22Rv1 (cell line): ENCODE results near the gene TEX13D.

ENCODE experiments used
- H3K27ac ChIP-seq: fragments of 450-650 bp; 2 replicates; pipeline ENCODE4 v1.5.1; 2017
- ZFX ChIP-seq: fragments of 450-650 bp; IDR thresholded peaks from 2 replicates; pipeline ENCODE4 v1.6.1; 2017; ENCODE audit warnings: antibody characterized with exemption, borderline replicate concordance
- TF ChIP-seq, protein P1 (sequence below): fragments of 450-650 bp; IDR thresholded peaks from 2 replicates; pipeline ENCODE4 v1.5.1; 2017; ENCODE audit warnings: mild to moderate bottlenecking

TEX13D gene

DNA sequence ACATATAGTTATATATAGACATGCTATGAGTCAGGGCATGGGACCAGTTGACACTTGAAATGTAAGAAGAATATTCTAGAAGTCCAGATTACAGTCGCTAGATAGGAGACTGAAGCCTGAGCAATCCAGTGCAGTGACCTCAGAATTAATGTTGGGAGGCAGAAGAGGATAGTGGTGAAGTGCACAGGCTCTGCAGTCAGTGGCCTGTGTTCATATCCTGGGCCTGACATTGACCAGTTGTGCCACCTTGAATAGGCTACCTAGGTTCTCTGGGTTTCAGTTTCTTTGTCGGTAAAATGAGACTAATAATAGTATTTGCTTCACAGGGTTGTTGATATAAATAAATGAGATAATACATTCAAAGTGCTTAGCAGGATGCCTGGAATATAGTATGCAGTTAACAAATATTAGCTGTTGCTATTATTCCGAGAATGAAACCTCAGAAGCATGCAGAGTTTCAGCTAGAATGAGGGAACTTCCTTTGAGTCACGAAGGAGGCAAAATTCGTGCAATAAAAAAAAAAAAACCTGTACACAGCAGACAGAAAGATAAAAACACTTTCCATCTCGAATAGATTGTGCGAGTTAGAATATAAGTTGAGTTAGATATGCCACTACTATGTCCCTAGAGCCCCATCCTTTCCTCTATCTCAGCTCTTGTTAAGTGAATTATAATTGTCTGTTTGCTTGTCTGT, 9.9 kb downstream of the TEX13D start:
- TF ChIP-seq, protein P1, sequence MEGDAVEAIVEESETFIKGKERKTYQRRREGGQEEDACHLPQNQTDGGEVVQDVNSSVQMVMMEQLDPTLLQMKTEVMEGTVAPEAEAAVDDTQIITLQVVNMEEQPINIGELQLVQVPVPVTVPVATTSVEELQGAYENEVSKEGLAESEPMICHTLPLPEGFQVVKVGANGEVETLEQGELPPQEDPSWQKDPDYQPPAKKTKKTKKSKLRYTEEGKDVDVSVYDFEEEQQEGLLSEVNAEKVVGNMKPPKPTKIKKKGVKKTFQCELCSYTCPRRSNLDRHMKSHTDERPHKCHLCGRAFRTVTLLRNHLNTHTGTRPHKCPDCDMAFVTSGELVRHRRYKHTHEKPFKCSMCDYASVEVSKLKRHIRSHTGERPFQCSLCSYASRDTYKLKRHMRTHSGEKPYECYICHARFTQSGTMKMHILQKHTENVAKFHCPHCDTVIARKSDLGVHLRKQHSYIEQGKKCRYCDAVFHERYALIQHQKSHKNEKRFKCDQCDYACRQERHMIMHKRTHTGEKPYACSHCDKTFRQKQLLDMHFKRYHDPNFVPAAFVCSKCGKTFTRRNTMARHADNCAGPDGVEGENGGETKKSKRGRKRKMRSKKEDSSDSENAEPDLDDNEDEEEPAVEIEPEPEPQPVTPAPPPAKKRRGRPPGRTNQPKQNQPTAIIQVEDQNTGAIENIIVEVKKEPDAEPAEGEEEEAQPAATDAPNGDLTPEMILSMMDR = no peak
- TF ChIP-seq ZFX = no peak
- H3K27ac ChIP-seq = no peak overlapping the region

DNA sequence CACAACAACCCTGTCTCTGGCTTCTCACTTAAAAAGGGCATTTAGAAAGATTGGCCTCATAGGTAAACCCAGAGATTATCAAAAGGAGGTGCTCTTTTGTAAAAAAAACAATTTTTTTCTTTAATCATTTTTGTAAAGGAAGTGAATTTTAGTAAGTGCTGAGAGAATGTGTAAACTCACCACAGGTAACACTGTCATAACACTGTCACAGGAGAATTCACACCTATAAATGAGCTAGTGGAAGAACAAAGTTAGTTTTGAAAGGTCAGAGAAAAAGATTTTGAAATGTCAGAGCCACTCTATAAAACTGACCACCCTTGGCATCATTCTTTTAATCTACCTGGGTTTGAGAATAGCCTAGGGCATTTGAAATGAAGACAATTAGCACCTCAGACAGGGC, 10.6 kb downstream of the TEX13D start:
- TF ChIP-seq ZFX = no peak
- TF ChIP-seq, protein P1 = no peak
- H3K27ac ChIP-seq = no peak overlapping the region

DNA sequence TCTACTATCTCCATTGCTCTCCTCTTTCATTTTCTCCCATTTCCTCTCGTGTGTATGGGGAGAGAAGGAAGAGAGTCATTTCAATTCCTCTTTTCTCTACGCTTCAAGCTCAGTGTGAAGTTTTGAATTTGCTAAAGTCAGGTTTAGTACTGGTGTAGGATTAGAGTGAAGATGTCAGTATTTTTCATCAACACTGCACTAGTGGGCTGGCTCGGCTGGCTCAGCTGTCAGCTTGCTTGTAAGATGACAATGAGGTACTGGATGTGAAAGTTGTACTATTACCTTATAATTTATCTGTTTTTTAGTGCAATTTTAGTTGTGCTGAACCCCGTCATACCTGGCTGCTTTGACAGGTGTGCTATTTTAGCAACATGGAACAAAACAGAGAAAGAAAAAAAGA, 11.8 kb downstream of the TEX13D start:
- H3K27ac ChIP-seq = no peak overlapping the region
- TF ChIP-seq ZFX = no peak
- TF ChIP-seq, protein P1 = no peak

DNA sequence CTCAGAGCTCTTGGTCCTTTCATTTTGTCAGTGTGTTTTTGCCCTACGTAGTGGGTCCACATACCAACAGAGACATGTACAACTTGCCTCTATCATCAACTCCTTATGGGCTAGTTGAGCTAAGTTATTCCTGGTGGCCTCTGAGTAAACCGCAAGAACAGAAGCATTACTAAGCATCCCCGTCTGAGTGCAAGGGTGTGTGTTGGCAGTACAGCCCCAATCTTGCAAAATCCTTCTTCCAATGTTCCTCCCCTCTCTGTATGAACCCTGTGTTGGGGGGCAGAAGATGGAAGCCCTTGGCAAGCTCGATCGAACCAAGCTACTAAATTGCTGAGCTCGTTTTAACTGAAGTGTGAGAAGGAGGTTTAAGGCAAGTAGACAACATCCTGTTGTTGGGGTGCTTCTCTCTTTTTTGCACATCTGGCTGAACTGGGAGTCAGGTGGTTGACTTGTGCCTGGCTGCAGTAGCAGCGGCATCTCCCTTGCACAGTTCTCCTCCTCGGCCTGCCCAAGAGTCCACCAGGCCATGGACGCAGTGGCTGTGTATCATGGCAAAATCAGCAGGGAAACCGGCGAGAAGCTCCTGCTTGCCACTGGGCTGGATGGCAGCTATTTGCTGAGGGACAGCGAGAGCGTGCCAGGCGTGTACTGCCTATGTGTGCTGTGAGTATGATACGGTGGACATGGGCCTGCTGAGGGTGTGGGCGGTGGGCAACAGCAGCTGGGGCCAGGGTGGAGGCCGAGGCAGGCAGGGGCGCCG, 13.8 kb downstream of the TEX13D start, which contains the start of gene SH2D1A:
TSS of gene SH2D1A (plus strand) at position 447 of the 760 bp plus-strand sequence. CDS start at position 527, 80 bp downstream.
- TF ChIP-seq ZFX = no peak
- TF ChIP-seq, protein P1 = no peak
- no peak within 1 kb of the TSS for H3K27ac ChIP-seq

DNA sequence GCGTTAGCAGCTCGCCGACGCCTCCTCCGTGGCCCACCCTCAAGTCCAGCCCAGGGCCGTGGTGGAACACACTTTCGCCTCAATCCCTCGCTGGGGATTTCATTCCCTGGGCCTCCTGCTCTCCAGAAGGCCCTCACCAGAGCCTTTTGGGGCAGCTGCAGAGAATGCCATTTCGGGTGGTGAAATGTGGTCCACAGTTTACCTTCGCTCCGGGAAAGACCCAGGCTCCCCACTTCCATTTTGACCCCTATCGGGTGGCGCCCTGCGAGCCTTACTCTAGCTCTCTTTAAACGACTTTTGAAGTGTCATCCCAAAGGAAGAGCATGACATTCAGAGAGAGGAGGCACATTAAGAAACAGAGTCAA, 14.4 kb downstream of the TEX13D start:
- no peak overlapping the region for H3K27ac ChIP-seq
- TF ChIP-seq, protein P1 = no peak
- no peak for TF ChIP-seq ZFX

DNA sequence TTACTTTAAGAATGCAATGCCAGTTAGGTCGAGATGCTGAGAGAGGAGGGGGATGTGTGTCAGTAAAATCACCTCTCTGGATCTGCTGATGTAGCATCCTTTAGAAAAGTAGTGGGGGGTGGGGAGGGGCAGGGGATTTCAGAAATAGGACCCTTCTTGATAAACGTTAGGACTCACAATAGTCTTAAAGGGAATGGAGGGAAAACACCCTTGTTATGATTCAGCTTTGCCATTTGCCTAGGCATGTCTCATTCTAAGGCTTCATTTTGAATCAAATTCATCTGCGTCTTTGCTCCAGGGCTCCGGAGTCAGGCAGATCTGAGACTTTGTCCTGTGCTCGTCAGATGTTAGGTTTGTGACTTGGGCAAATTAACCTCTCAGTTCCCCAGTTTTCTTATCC, 14.8 kb downstream of the TEX13D start:
- TF ChIP-seq, protein P1 = no peak
- TF ChIP-seq ZFX = no peak
- H3K27ac ChIP-seq = no peak overlapping the region

DNA sequence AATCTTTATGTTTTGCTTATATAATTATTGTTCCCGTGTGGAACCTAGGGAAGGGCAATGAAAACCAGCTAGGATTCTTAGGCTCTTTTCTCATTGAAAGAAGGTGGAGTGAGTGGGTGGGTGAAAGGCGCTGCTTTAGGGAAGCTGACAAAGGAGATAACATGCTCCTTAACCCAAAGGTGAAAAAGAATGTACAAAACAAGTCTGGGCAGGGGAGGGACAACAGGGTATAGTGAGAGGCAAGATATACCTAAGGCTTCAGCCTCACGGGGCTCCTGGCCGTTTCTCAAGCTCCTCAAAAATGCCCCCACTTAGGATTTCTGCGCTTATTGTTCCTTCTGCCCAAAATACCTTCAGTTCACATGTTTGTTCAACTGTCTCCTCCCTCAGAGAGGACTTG, 15.7 kb downstream of the TEX13D start:
- TF ChIP-seq ZFX = no peak
- TF ChIP-seq, protein P1 = no peak
- no peak overlapping the region for H3K27ac ChIP-seq
